ENCODE data around the gene IKZF5. TPM values are rescaled to one million over a fixed set of nuclear protein-coding genes. Genes with fewer than 3 reads are reported as not detected.
A peak's percentile ranks its signal among the peaks of the same experiment; 100 is the strongest.

Gene IKZF5
- total and polyA plus RNA-seq, 9 of the 15 experiments (the other 6 are each of a cell fraction or from before 2014, with no cell fraction given) = 3.8 to 19.6 (median 12.4) TPM

DNA sequence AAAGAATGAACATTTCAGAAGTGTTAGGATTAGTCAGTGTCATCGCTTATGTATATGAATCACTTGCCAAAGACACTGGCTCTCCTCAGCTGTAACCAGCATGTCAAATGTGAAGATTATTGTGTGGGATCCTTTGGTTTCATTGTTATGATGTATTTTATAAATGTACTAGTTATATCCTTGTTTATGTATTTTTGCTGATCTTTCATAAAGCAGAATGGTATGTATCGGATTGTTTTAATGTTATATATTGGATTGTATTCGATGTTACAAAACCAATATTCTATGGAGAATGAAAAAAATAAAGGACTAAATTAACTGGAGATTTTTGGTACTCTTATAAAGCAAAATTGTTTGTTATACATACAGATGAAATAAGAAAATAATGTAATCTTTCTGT, 49.4 kb upstream of the IKZF5 start:
- POLR2A ChIA-PET = interaction anchor here (1.0 kb wide), 1 partner anchor 8 kb away, joined by 3 read pairs; no protein-coding TSS in a partner anchor
- CTCF ChIA-PET (ENCODE audit: low intra/inter-chr PET ratio) = no interaction called here

GRCh38 chr10:123045961-123046731, 37.6 kb upstream of the IKZF5 start:
- FAIRE-seq (no peak), DNase-seq (ENCODE audit: extremely low read depth in 1 of 4, low spot score in 3 of 4) (no peak), ATAC-seq (no peak)
- Histone ChIP-seq H3K27ac (ENCODE audit: extremely low read depth, low read depth, low read length) (no peak overlapping the region), H3K36me3 (ENCODE audit: control insufficient read depth, insufficient read depth, low read length) (no peaks in the 10 kb centered on the region), H3K9me1 (ENCODE audit: control insufficient read depth, insufficient read depth, low read length) (no peaks in the 10 kb centered on the region), H2AFZ (ENCODE audit: low read depth, low read length) (no peak overlapping the region), H3K9me3 (replicated peaks; ENCODE audit: control insufficient read depth, insufficient read depth, low read depth, low read length) (no peaks in the 10 kb centered on the region), H3K4me3 (no peak overlapping the region), H3K27me3 (ENCODE audit: control insufficient read depth in 2 of 2, insufficient read depth in 2 of 2, low read length in 2 of 2) (no peaks in the 10 kb centered on the region), H3K9ac (ENCODE audit: insufficient read depth in 1 of 2, low read depth in 2 of 2, low read length in 2 of 2) (no peak overlapping the region), H3K79me2 (ENCODE audit: control insufficient read depth, insufficient read depth, low read length) (no peaks in the 10 kb centered on the region), H3K4me1 (replicated peaks in 1 of 2; ENCODE audit: control insufficient read depth in 2 of 2, insufficient read depth in 2 of 2, low read length in 2 of 2) (no peaks in the 10 kb centered on the region), H4K20me1 (replicated peaks; ENCODE audit: control insufficient read depth, insufficient read depth, low read length) (no peaks in the 10 kb centered on the region), H3K4me2 (ENCODE audit: insufficient read depth, low read length) (no peak overlapping the region)
- POLR2A ChIA-PET = interaction anchor here (0.7 kb wide), 1 partner anchor 12 kb away, joined by 3 read pairs; no protein-coding TSS in a partner anchor
- TF ChIP-seq ZFP36 (IDR thresholded peaks at IDR 0.05; ENCODE audit: low read depth, low read length, partially characterized antibody) (no peak), BDP1 (IDR thresholded peaks at IDR 0.05; ENCODE audit: insufficient read depth, insufficient read length) (no peak), JUN (IDR thresholded peaks at IDR 0.05; ENCODE audit: borderline replicate concordance, low read depth, low read length) (no peak), JUN (CRISPR knock-in tag; IDR thresholded peaks at IDR 0.05; ENCODE audit: borderline replicate concordance) (no peak), HMG20A (CRISPR knock-in tag; conservative IDR thresholded peaks at IDR 0.05) (no peak), ZNF764 (CRISPR knock-in tag; IDR thresholded peaks at IDR 0.05; ENCODE audit: low read depth) (no peak), ZNF79 (CRISPR knock-in tag; IDR thresholded peaks at IDR 0.05; ENCODE audit: low read depth) (no peak), HNRNPK (IDR thresholded peaks at IDR 0.05; ENCODE audit: low read depth, low read length, poor library complexity, severe bottlenecking) (no peak)
- BruUV-seq (replicated peaks) = no TSS peak
- CTCF ChIA-PET (ENCODE audit: low intra/inter-chr PET ratio) = no interaction called here
- in situ Hi-C loops (cut with MboI) (loop anchor here (10.0 to 25.0 kb wide), 2 partner anchors 339 to 916 kb away; no protein-coding TSS in a partner anchor), intact Hi-C loops (cut with micrococcal nuclease) (loop anchor here (10.0 kb wide), 1 partner anchor 229 kb away; no protein-coding TSS in a partner anchor)
- WGBS (ENCODE audit: insufficient coverage, low coverage, missing lambda C conversion rate) = 29% methylated on average over 4 of the region's 4 CpGs

More for the DNA sequence above, 49.4 kb upstream of the IKZF5 start:
- no peaks in the 10 kb centered on the region for H4K20me1 ChIP-seq (replicated peaks; ENCODE audit: control insufficient read depth, insufficient read depth, low read length)
- DNase-seq (ENCODE audit: extremely low read depth in 1 of 4, low spot score in 3 of 4) (no peak), FAIRE-seq (no peak), ATAC-seq (no peak)
- H3K79me2 ChIP-seq (ENCODE audit: control insufficient read depth, insufficient read depth, low read length) = no peaks in the 10 kb centered on the region
- H3K27ac ChIP-seq (ENCODE audit: extremely low read depth, low read depth, low read length) = no peak overlapping the region
- H3K36me3 ChIP-seq (ENCODE audit: control insufficient read depth, insufficient read depth, low read length) = no peaks in the 10 kb centered on the region
- 43% methylated on average over 3 of the region's 3 CpGs for WGBS (ENCODE audit: insufficient coverage, low coverage, missing lambda C conversion rate)
- no TSS peak for BruUV-seq (replicated peaks)
- no peaks in the 10 kb centered on the region for H3K4me1 ChIP-seq (replicated peaks in 1 of 2; ENCODE audit: control insufficient read depth in 2 of 2, insufficient read depth in 2 of 2, low read length in 2 of 2)
- H3K4me3 ChIP-seq = no peak overlapping the region
- peak; percentile 27; the same call in 1 of the 2 replicates for TF ChIP-seq C11orf30 (IDR thresholded peaks at IDR 0.05; ENCODE audit: low read depth)
- peak; percentile 72 for TF ChIP-seq ZNF316 (IDR thresholded peaks at IDR 0.05)
- no peak for TF ChIP-seq ZNF121 (CRISPR knock-in tag; conservative IDR thresholded peaks at IDR 0.05)
- no peak overlapping the region for H3K9ac ChIP-seq (ENCODE audit: insufficient read depth in 1 of 2, low read depth in 2 of 2, low read length in 2 of 2)
- in situ Hi-C loops (cut with MboI) = no loop called here
- intact Hi-C loops (cut with micrococcal nuclease) = no loop called here
- H3K9me1 ChIP-seq (ENCODE audit: control insufficient read depth, insufficient read depth, low read length) = no peaks in the 10 kb centered on the region
- H3K4me2 ChIP-seq (ENCODE audit: insufficient read depth, low read length) = no peak overlapping the region
- peaks cover 0 to 4% of the 10 kb centered on the region in 2 experiments; a peak in 2 of 5 replicates for H3K27me3 ChIP-seq (ENCODE audit: control insufficient read depth in 2 of 2, insufficient read depth in 2 of 2, low read length in 2 of 2)
- no peak overlapping the region for H2AFZ ChIP-seq (ENCODE audit: low read depth, low read length)
- H3K9me3 ChIP-seq (replicated peaks; ENCODE audit: control insufficient read depth, insufficient read depth, low read depth, low read length) = no peaks in the 10 kb centered on the region

Data from K562 (cell line).